H1 (cell line): Measurements from ENCODE around the gene CORO1A. TPM values are rescaled to one million over a fixed set of nuclear protein-coding genes. Genes with fewer than 3 reads are reported as not detected.

ENCODE experiments used
- CHD1 ChIP-seq: IDR thresholded peaks from 2 replicates; pipeline ENCODE4 v1.6.1; 2012; ENCODE audit warnings: low read depth, low read length, improper control_type of control experiment
- CHD7 ChIP-seq: fragments of 300-600 bp; sonication (generic); IDR thresholded peaks from 2 replicates; pipeline ENCODE4 v1.7.1; 2012; ENCODE audit warnings: low read length, moderate library complexity, mild to moderate bottlenecking, inconsistent platforms; ENCODE audit not compliant: insufficient replicate concordance
- polyA plus RNA-seq, 7 experiments: library from polyadenylated mRNA; depleted of rRNA in 3 of 7; stranded (reverse) in 5 of 7; unstranded in 2 of 7; fragments of >200 nt in 5 of 7; fragments of 200-250 nt in 2 of 7; gene quantifications; 1 replicate in 5 of 7; 2 replicates in 1 of 7; 4 replicates in 1 of 7; pipeline versions ENCODE4 v1.2.1 to v1.2.3, GENCODE V29; 2011 to 2013; ENCODE audit warnings: missing spikeins in 2 of 7, mixed read lengths in 2 of 7
- total RNA-seq: library from RNA; stranded (reverse); fragmentation: NEBNext Ultra II Directional; extraction: Animal tissue kit (Norgen Biotek cat#: 25700); gene quantifications from 2 replicates; pipeline ENCODE4 v1.2.1, GENCODE V29; 2021

The CORO1A gene
- total and polyA plus RNA-seq, 2 of the 8 experiments (the other 6 are each of a cell fraction or from before 2014, with no cell fraction given): 10.9 to 11.7 TPM

- TF ChIP-seq CHD7: no peak
- TF ChIP-seq CHD1: no peak
These were observed 43.6 kb upstream of the CORO1A start (continued) for GRCh38 chr16:30139583-30140481.
